GM21576 (cell line): Measurements from ENCODE around the gene GUCA1C.

Experiments
- ATAC-seq: cut with Tn5 transposase; IDR thresholded peaks from one replicate; pipeline ENCODE4 v1.9.1; 2021; ENCODE audit warnings: mild to moderate bottlenecking, moderate library complexity; ENCODE audit not compliant: unreplicated experiment

Gene GUCA1C

GRCh38 chr3:108914774-108915641 is 38.7 kb downstream of the GUCA1C start:
- ATAC-seq = peak; percentile 97

- ATAC-seq = no peak
Measured at GRCh38 chr3:108909799-108910198, 43.9 kb downstream of the GUCA1C start.

GRCh38 chr3:108907194-108907593 is 46.5 kb downstream of the GUCA1C start:
- ATAC-seq = no peak

- no peak for ATAC-seq
Measured at GRCh38 chr3:108899530-108899929, 54.1 kb downstream of the GUCA1C start.

GRCh38 chr3:108897883-108898282 is 55.8 kb downstream of the GUCA1C start:
- peak; percentile 49 for ATAC-seq

- no peak for ATAC-seq
Measured at GRCh38 chr3:108894981-108895380, 58.7 kb downstream of the GUCA1C start.

GRCh38 chr3:108891833-108892232 is 61.8 kb downstream of the GUCA1C start:
- no peak for ATAC-seq

- no peak for ATAC-seq
Measured at GRCh38 chr3:108887777-108888176, 65.9 kb downstream of the GUCA1C start.

GRCh38 chr3:108887121-108887520 is 66.6 kb downstream of the GUCA1C start:
- ATAC-seq = no peak

- ATAC-seq = no peak
Measured at GRCh38 chr3:108883373-108883772, 70.3 kb downstream of the GUCA1C start.

GRCh38 chr3:108882762-108883161 is 70.9 kb downstream of the GUCA1C start:
- ATAC-seq = no peak

GRCh38 chr3:108879915-108880314 is 73.8 kb downstream of the GUCA1C start:
- ATAC-seq = no peak

GRCh38 chr3:108877901-108878300 is 75.8 kb downstream of the GUCA1C start:
- ATAC-seq = no peak

GRCh38 chr3:108863799-108864135 is 89.9 kb downstream of the GUCA1C start:
- no peak for ATAC-seq

- ATAC-seq = no peak
Measured at GRCh38 chr3:108862865-108863798, 90.5 kb downstream of the GUCA1C start.

GRCh38 chr3:108861401-108861800 is 92.3 kb downstream of the GUCA1C start:
- no peak for ATAC-seq
